Measurements from ENCODE around the gene ELF1.

Gene ELF1

DNA sequence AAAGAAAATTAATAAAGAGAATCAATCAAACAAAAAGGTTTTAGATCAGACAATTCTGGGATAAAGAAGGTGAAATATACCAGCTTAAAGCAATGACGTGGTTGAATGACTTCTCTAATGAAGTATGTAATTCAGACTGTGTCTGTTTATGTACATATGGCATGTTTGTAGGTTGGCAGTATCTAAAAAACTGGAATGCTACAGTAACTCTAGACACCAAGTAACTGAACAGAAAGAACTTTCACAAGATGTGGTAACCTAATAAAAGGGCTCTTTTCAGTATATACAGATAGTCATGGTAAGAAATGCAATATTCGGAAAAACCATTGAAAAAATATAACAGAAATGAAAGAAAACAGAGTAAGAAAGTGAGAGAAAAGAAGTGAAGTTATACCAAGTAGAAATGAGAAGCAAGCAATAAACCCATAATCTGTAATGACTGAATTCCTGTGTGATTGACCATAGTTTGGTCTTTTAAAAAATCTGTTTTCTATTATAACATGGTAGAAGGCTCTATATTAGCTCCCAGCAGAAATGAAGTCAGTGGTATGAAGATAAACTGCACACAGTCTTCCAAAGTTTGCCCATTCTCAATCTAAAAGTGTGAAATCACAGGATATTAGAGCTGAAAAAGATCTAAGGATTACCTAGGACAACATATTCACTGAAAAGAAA lies 31.4 kb downstream of the ELF1 start:
- no peak overlapping the region for H3K4me3 ChIP-seq (ENCODE audit: low read length)
- DNase-seq (ENCODE audit: low read depth), result no peak
- TF ChIP-seq, protein P1, sequence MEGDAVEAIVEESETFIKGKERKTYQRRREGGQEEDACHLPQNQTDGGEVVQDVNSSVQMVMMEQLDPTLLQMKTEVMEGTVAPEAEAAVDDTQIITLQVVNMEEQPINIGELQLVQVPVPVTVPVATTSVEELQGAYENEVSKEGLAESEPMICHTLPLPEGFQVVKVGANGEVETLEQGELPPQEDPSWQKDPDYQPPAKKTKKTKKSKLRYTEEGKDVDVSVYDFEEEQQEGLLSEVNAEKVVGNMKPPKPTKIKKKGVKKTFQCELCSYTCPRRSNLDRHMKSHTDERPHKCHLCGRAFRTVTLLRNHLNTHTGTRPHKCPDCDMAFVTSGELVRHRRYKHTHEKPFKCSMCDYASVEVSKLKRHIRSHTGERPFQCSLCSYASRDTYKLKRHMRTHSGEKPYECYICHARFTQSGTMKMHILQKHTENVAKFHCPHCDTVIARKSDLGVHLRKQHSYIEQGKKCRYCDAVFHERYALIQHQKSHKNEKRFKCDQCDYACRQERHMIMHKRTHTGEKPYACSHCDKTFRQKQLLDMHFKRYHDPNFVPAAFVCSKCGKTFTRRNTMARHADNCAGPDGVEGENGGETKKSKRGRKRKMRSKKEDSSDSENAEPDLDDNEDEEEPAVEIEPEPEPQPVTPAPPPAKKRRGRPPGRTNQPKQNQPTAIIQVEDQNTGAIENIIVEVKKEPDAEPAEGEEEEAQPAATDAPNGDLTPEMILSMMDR (IDR thresholded peaks at IDR 0.05; ENCODE audit: insufficient read depth, low read depth, low read length, missing control alignments), result no peak

DNA sequence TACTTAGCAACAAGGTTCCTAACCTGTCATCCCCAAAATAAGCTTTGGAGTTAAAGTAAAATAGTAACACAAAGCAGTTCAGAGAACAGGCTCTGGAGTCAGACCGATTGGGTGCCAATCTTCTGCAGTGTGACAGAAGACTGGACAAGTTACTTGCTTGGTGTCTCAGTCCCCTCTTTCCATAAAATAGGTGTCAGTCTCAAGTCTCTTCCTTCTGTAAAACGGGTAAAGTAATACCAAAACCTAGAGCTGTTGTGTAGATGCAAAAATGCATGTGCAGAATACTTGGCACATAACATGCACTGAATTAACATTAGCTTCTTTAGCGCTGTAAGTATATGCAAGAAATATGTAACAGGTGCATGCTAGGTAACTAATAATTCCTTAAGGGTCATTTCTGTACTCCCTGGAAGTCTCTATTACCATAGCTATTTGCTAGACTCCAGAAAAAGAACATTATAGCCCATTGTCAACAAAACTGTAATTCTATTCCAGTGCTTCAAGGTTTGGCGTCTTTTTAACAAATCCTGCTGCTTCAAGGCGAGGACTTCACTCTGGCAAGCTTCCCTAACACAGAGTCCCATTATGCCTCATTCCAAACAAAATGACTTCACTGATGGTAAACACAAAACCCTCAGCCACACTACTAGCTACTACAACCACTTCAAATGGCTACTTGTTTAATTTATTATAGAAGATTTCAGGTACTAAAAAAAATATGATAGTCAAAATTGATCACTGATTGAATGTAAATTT lies 32.8 kb downstream of the ELF1 start:
- peak; percentile 30 for DNase-seq (ENCODE audit: low read depth)
- TF ChIP-seq, protein P1 (IDR thresholded peaks at IDR 0.05; ENCODE audit: insufficient read depth, low read depth, low read length, missing control alignments), result no peak
- no peak overlapping the region for H3K4me3 ChIP-seq (ENCODE audit: low read length)

DNA sequence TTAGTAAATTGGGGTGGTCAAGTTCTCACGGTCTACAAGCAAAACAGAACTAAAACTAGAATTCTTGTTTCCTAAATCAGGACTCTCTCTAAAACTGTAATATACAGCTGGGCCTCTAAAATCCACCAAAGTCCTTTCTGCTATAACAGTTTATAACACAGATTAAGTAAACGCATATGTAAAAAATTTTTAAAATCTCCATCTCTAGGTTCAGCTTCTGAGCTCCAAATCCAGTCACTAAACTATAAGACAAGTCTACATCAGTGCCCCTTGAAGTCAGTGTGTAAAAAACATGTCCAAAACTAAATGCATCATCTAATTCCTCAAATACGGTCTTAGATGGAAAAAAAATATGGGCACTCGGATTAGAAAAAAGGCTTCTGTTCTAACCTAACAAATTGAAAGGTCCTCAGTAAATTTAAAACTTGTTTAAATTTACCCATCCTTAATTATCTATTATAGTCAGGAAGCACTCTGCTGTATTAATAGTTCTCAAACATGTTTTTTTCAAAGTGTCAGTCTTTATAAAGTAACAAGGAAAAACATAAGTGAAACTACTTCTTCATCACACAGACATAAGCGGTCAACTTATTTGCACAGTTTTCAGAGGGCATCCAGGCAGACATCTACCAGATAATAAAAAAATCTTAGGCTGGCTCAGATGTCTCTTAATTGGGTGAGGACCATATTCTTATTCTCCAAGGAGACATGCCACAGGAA lies 33.6 kb downstream of the ELF1 start:
- TF ChIP-seq, protein P1 (IDR thresholded peaks at IDR 0.05; ENCODE audit: insufficient read depth, low read depth, low read length, missing control alignments), result no peak
- no peak for DNase-seq (ENCODE audit: low read depth)
- H3K4me3 ChIP-seq (ENCODE audit: low read length), result no peak overlapping the region

DNA sequence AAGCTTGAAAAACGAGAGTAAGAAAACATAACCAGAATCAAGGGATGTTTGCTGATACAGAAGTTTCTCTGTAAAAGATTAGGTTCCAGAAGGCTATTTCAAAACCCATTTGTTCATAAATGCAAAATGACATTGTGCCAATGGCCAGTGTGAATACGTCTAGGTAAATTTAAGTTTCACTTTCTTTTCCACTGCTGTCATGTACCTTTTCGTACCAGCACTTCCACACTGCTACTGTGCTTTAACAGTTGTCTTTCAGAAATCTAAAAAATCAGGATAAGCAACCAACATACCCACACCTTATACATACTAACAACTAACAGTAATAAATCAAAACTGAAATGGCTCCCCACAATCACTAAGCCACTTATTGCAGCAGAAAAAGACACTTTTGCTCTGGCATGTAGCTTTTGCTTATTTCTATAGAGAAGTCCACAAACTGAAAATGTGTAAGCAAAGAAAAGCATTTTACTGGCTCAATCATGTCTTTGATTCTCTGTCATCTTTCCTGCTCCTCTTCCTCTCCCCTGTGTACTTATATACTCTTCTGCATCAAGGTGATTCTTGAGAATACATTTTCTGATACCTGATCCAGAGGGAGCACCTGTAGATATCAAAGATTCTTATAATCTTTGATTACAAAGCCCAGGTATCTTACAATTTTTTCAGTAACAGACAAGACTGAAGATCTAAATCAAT lies 34.3 kb downstream of the ELF1 start:
- peak; percentile 15 for DNase-seq (ENCODE audit: low read depth)
- H3K4me3 ChIP-seq (ENCODE audit: low read length), result no peak overlapping the region
- TF ChIP-seq, protein P1 (IDR thresholded peaks at IDR 0.05; ENCODE audit: insufficient read depth, low read depth, low read length, missing control alignments), result no peak

DNA sequence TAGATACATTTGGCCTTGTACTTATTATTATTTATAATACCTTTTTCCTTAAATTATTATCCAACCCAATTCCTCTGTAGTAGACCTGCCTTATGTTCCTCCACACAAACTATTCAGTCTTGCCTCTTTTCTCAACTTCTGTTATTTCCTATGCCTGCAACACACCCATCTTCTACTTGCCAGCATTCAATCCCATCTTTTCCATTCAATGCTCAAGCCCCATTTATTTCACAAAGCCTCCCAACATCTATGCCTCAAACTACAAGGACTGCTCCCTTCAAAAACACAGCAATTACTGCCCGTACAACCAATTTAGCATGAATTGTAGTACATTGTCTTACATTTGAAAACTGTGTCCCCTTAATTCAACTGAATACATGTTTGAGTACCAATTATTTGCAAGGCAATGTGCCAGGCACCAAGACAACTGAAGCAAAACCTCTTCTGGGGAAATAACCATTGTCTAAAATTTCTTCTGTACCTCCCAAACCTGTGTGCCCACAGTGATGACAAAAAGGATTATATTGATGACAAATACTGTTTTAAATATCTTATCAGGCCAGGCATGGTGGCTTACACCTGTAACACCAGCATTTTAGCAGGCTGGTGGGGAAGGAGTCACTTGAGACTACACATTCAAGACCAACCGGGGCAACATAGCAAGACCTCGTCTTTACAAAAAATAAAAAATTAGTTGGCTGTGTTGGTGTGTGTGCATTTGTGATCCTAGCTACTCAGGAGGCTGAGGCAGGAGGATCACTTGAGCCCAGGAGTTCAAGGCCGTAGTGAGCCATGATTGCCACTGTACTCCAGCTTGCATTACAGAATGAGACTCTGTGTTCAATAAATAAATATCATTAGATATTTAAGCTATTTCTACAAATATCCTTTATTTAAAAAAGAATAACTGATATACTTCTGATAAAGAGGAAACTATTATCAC lies 35.1 kb downstream of the ELF1 start:
- TF ChIP-seq, protein P1 (IDR thresholded peaks at IDR 0.05; ENCODE audit: insufficient read depth, low read depth, low read length, missing control alignments), result no peak
- no peak for DNase-seq (ENCODE audit: low read depth)
- H3K4me3 ChIP-seq (ENCODE audit: low read length), result no peak overlapping the region

DNA sequence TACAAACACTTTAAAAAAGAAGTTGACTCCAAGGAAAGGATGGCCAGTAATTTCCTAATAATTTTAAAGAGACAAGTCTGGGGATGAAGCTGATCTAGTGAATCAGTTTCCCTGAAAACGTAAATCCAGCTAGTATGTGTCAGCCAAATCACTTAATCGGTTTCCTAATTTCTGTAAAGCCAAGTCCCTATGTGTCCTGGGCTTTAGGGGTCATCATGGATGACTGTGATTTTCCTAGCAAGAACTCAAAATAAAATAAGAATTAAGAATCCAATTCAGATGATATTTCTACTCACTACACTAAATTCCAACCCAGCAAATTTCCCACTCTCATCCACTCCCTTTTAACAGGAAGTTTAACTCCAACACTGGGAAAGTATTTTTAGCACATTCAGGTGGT lies 35.9 kb downstream of the ELF1 start:
- peak; percentile 42 for DNase-seq (ENCODE audit: low read depth)
- H3K4me3 ChIP-seq (ENCODE audit: low read length), result no peak overlapping the region

More for the DNA sequence above, 35.9 kb downstream of the ELF1 start:
- TF ChIP-seq, protein P1 (IDR thresholded peaks at IDR 0.05; ENCODE audit: insufficient read depth, low read depth, low read length, missing control alignments), result no peak

All from epithelial cell of esophagus (primary cell).